A673 (cell line): ENCODE measurements around the gene PDE8A.

ENCODE experiments used
- CTCF ChIP-seq: fragments of 300-800, 200-600 bp; sonication (generic); conservative IDR thresholded peaks from 2 replicates; pipeline ENCODE4 v1.5.1; 2017; ENCODE audit warnings: low read depth, mild to moderate bottlenecking, antibody characterized with exemption, low read length, moderate library complexity, mixed read lengths
- EZH2 ChIP-seq: fragments of 200-600 bp; sonication (generic); IDR thresholded peaks from 2 replicates; pipeline ENCODE4 v1.6.1; 2017; ENCODE audit warnings: borderline replicate concordance, low read depth, mild to moderate bottlenecking, mixed read lengths, antibody characterized with exemption, low read length; ENCODE audit not compliant: poor library complexity, severe bottlenecking

DNA sequence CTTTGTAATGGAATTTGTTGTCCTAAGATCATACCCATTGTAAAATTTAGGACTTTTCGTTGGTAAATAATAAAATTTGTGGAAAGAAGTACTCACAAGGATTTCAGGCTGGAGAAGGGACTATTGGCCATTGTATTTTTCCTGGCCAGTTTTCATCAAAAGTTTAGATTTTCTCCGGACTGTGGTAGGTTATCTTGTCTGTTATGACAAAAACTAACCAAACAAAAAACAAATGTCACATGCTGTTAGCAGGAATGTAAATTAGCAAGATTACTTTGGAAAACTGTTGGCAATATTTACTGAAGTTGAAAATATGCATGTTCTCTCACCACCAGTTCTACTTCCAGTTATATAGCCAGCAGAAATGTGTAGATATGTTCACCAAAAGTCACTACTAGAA is 27.8 kb downstream of the PDE8A start:
- TF ChIP-seq CTCF (no peak), EZH2 (no peak)
